Spleen (tissue), 11 donors: ENCODE results near the gene RNF13. TPM values are rescaled to one million over a fixed set of nuclear protein-coding genes. Genes with fewer than 3 reads are reported as not detected.

Experiments
- DNase-seq: peaks from one replicate; pipeline ENCODE4 v3.0.0-alpha.2; 2020
- H3K27ac ChIP-seq, 8 donors: fragments of 200-600 bp; sonication (generic) in 7 of 8; 1 replicate in 4 of 8; 2 replicates in 4 of 8; pipeline versions ENCODE4 v1.5.0 to v1.8.0; 2016 to 2021; ENCODE audit warnings: inconsistent platforms in 4 of 8, mild to moderate bottlenecking in 4 of 8, moderate library complexity in 1 of 8
- H3K27me3 ChIP-seq, 7 donors: fragments of 200-600 bp; sonication (generic) in 6 of 7; replicated peaks in 1 of 7; 1 replicate in 4 of 7; 2 replicates in 3 of 7; pipeline versions ENCODE4 v1.5.0 to v1.8.0; 2016 to 2021; ENCODE audit warnings: inconsistent platforms in 3 of 7, mild to moderate bottlenecking in 1 of 7
- H3K36me3 ChIP-seq, 6 donors: fragments of 200-600 bp; sonication (generic) in 5 of 6; 1 replicate in 4 of 6; 2 replicates in 2 of 6; pipeline versions ENCODE4 v1.5.0 to v1.8.0; 2016 to 2021; ENCODE audit warnings: inconsistent platforms in 2 of 6
- H3K4me1 ChIP-seq, 6 donors: fragments of 200-600 bp; sonication (generic) in 5 of 6; 1 replicate in 3 of 6; 2 replicates in 3 of 6; pipeline versions ENCODE4 v1.5.0 to v1.8.0; 2016 to 2021; ENCODE audit warnings: inconsistent platforms in 3 of 6
- H3K4me3 ChIP-seq, 8 donors: fragments of 200-600 bp; sonication (generic) in 7 of 8; 1 replicate in 4 of 8; 2 replicates in 4 of 8; pipeline versions ENCODE4 v1.5.0 to v1.8.0; 2016 to 2021; ENCODE audit warnings: inconsistent platforms in 4 of 8, mild to moderate bottlenecking in 4 of 8, moderate library complexity in 2 of 8
- H3K9me3 ChIP-seq, 8 donors: fragments of 200-600 bp; sonication (generic) in 7 of 8; 1 replicate in 4 of 8; 2 replicates in 4 of 8; pipeline versions ENCODE4 v1.5.0 to v1.8.0; 2016 to 2021; ENCODE audit warnings: inconsistent platforms in 4 of 8
- CTCF ChIP-seq, 11 experiments: fragments of 200-600 bp in 7 of 11; fragments of 450-650 bp in 4 of 11; sonication (generic) in 4 of 11; IDR thresholded peaks in 8 of 11; conservative IDR thresholded peaks in 3 of 11; 1 replicate in 7 of 11; 2 replicates in 4 of 11; pipeline versions ENCODE4 v1.4.0 to v1.8.0; 2016 to 2021; ENCODE audit warnings: antibody characterized with exemption in 11 of 11, inconsistent platforms in 4 of 11, mild to moderate bottlenecking in 1 of 11
- POLR2A ChIP-seq, 3 donors: fragments of 450-650 bp; IDR thresholded peaks; one replicate each; pipeline ENCODE4 v1.5.1; 2017; ENCODE audit warnings: antibody characterized with exemption in 3 of 3, mild to moderate bottlenecking in 1 of 3
- POLR2AphosphoS5 ChIP-seq, 3 donors: sonication (generic); formaldehyde crosslinking; IDR thresholded peaks; one replicate each; pipeline ENCODE4 v1.5.1; 2017; ENCODE audit warnings: antibody characterized with exemption in 3 of 3
- WGBS, 5 donors: extraction: QIAGEN DNeasy Blood & Tissue Kit in 3 of 5; methylation state at CpG; one replicate each; pipeline versions ENCODE4 v1.1.5 to v1.1.7; 2013 to 2018; 5-methylcytosine and 5-hydroxymethylcytosine counted together
- intact Hi-C: fragments of 100-400 bp; cut with DNase I; formaldehyde crosslinking; loops from one replicate; pipeline ENCODE4 v1.15.0; 2023; ENCODE audit warnings: low total_unique reads
- polyA plus RNA-seq, 3 donors: library from polyadenylated mRNA; stranded (reverse); fragments of 200-250 nt; gene quantifications; one replicate each; pipeline ENCODE4 v1.2.1, GENCODE V29; 2013
- total RNA-seq, 7 donors: library from RNA; depleted of rRNA in 3 of 7; stranded (reverse); fragments of >200 nt in 3 of 7; fragmentation: NEBNext Ultra II Directional in 4 of 7; extraction: Animal tissue kit (Norgen Biotek cat#: 25700) in 4 of 7; gene quantifications; one replicate each; pipeline versions ENCODE4 v1.1.0 to v1.2.1, GENCODE V29; 2016 to 2021
- donor health status: healthy with polysubstance abuse.
- donor health status: DM: no; HTN: no; CAD: no; lungs with moderate emphysema.
- donor health status: DM: no; HTN: no; CAD: no.
- donor health status: Bipolar disorder and iron deficiency.
- donor health status: healthy.
- donor health status: DM: no; HTN: no; CAD: no.
- donor health status: DM: yes; HTN: yes; CAD: no.

The RNF13 gene
- total and polyA plus RNA-seq, 10 donors = 30.7 to 137 (median 111) TPM

- Histone ChIP-seq H3K27me3 (no peaks in the 10 kb centered on the region), H3K9me3 (no peaks in the 10 kb centered on the region), H3K36me3 (peaks cover 0 to 77% (median 25%) of the 10 kb centered on the region in 6 donors), H3K4me3 (no peak overlapping the region), H3K4me1 (no peaks in the 10 kb centered on the region), H3K27ac (no peak overlapping the region)
- no peak for DNase-seq
- intact Hi-C loops = no loop called here
- TF ChIP-seq POLR2A (IDR thresholded peaks at IDR 0.05) = no peak
- TF ChIP-seq CTCF (IDR thresholded peaks at IDR 0.05 in 8 of 11, conservative IDR thresholded peaks at IDR 0.05 in 3 of 11) = no peak
- no peak for TF ChIP-seq POLR2AphosphoS5 (IDR thresholded peaks at IDR 0.05)
- 62 to 75% (median 72%) methylated on average over 5 of the region's 5 CpGs for WGBS, 5 donors
These were observed 104.2 kb downstream of the RNF13 start for GRCh38 chr3:149917124-149917667.

GRCh38 chr3:149919509-149919908 lies 106.5 kb downstream of the RNF13 start:
- TF ChIP-seq CTCF (IDR thresholded peaks at IDR 0.05 in 8 of 11, conservative IDR thresholded peaks at IDR 0.05 in 3 of 11) (no peak), POLR2AphosphoS5 (IDR thresholded peaks at IDR 0.05) (no peak)
- Histone ChIP-seq H3K4me3 (no peak overlapping the region), H3K27ac (no peak overlapping the region), H3K27me3 (no peaks in the 10 kb centered on the region), H3K4me1 (no peaks in the 10 kb centered on the region), H3K9me3 (no peaks in the 10 kb centered on the region), H3K36me3 (peaks cover 2 to 75% (median 16%) of the 10 kb centered on the region in 6 donors)
- WGBS, 5 donors = 96 to 98% (median 98%) methylated on average over 3 of the region's 3 CpGs
- no peak for DNase-seq
- intact Hi-C loops = no loop called here

GRCh38 chr3:149920119-149920518 lies 107.1 kb downstream of the RNF13 start:
- DNase-seq = no peak
- no peaks in the 10 kb centered on the region for H3K4me1 ChIP-seq
- WGBS, 5 donors = 94 to 97% (median 97%) methylated on average over 3 of the region's 3 CpGs
- TF ChIP-seq POLR2A (IDR thresholded peaks at IDR 0.05) (no peak), CTCF (IDR thresholded peaks at IDR 0.05 in 8 of 11, conservative IDR thresholded peaks at IDR 0.05 in 3 of 11) (no peak), POLR2AphosphoS5 (IDR thresholded peaks at IDR 0.05) (no peak)
- H3K4me3 ChIP-seq = no peak overlapping the region
- intact Hi-C loops = no loop called here
- H3K9me3 ChIP-seq = no peaks in the 10 kb centered on the region
- no peaks in the 10 kb centered on the region for H3K27me3 ChIP-seq
- no peak overlapping the region for H3K27ac ChIP-seq
- peaks cover 2 to 75% (median 15%) of the 10 kb centered on the region in 6 donors for H3K36me3 ChIP-seq

- DNase-seq = no peak
- 92 to 100% (median 100%) methylated on average over 1 of the region's 1 CpG for WGBS, 5 donors
- H3K4me3 ChIP-seq = no peak overlapping the region
- intact Hi-C loops = no loop called here
- H3K36me3 ChIP-seq = peaks cover 0 to 51% (median 13%) of the 10 kb centered on the region in 6 donors
- no peaks in the 10 kb centered on the region for H3K27me3 ChIP-seq
- H3K27ac ChIP-seq = no peak overlapping the region
- peaks cover 0 to 26% (median 5%) of the 10 kb centered on the region in 6 donors for H3K4me1 ChIP-seq
- no peak for TF ChIP-seq POLR2A (IDR thresholded peaks at IDR 0.05)
- no peak for TF ChIP-seq POLR2AphosphoS5 (IDR thresholded peaks at IDR 0.05)
- TF ChIP-seq CTCF (IDR thresholded peaks at IDR 0.05 in 8 of 11, conservative IDR thresholded peaks at IDR 0.05 in 3 of 11) = no peak
- H3K9me3 ChIP-seq = peaks cover 0 to 11% (median 7%) of the 10 kb centered on the region in 8 donors
These were observed 120.0 kb downstream of the RNF13 start for GRCh38 chr3:149933008-149933407.
